Brain pericyte (primary cell): ENCODE data around the gene MYL3.
"Not testable (repeated sequence)": the region's sequence is repeated elsewhere in the genome, so short reads cannot be mapped to it uniquely, and the experiment has no call there.

ENCODE experiments used
- DNase-seq: peaks from one replicate; pipeline ENCODE4 v3.0.0-alpha.2; 2012; ENCODE audit warnings: low read depth, low spot score

Gene MYL3

GRCh38 chr3:46830801-46831200 lies 32.4 kb downstream of the MYL3 start:
- DNase-seq = no peak

- DNase-seq = no peak
Measured at GRCh38 chr3:46829699-46830208, 33.5 kb downstream of the MYL3 start.

- no peak for DNase-seq
Measured at GRCh38 chr3:46825450-46825849, 37.8 kb downstream of the MYL3 start.

DNA sequence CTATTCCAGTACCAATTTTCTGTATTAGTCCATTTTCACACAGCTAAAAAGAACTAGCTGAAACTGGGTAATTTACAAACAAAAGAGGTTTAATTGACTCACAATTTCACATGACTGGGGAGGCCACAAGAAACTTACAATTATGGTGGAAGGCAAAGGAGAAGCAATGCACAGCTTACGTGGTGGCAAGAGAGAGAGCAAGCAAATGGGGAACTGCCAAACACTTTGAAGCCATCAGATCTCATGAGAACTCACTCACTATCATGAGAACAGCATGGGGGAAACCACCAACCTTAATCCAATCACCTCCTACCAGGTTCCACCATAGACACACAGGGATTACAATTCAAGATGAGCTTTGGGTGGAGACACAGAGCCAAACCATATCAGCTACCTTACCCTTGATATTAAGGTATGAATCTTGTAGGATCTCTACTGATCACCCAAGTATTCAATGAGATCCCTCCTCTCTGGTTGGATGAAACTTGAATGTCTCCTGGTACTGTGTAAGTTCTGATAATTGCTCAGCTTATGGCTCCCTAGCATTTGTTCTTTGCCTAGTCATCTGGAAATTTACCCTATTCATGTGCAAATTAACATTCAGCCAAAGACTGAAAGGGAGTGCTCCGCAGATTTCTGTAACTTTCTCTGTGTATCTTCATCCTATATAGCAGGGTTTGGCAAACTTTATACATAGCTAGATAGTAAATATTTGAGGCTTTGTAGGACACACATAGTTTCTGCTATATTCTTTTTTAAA lies 38.9 kb downstream of the MYL3 start:
- DNase-seq = no peak

DNA sequence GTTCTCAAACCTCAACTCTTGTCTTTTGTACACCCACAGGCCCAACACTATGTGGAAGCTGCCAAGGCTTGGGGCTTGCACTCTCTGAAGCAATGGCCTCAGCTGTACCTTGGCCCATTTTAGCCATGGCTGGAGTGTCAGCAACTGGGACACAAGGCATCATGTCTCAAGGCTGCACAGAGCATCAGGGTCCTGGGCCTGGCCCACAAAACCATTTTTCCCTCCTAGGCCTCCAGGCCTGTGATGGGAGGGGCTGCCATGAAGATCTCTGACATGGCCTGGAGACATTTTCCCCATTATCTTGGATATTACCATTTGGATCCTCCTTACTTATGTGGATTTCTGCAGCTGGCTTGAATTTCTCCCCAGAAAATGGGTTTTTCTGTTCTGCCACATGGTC lies 39.9 kb downstream of the MYL3 start:
- DNase-seq = not testable (repeated sequence)

- DNase-seq = no peak
Measured at GRCh38 chr3:46821553-46821952, 41.7 kb downstream of the MYL3 start.

GRCh38 chr3:46820852-46821251 lies 42.4 kb downstream of the MYL3 start:
- no peak for DNase-seq

DNA sequence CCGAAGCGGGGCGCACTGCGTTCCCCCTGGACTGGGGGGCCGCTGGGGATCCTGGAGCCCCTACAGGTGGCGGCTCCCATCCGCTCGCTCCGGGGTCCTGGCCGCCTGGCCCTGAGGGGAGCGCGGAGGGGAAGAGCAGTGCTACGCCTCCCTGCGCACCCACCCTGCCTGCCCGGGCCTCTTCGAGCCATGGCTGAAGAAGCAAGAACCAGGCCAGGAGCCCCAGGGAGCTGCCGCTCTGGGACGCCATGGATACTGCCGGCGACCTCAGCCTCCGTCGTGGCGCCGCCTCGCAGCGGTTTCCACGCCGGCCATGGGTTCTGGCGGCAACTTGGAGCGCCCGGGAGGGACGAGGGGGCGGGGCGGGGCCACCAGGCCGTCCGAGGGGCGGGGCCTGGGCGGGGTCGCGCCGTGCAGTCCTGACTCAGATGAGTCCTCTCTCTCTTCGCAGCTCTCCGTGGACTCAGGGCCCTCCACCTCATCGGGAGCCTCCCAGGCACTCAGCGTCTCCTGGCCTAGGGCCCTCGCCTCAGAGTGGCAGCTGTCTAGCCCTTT lies 50.9 kb downstream of the MYL3 start:
- DNase-seq = no peak

DNA sequence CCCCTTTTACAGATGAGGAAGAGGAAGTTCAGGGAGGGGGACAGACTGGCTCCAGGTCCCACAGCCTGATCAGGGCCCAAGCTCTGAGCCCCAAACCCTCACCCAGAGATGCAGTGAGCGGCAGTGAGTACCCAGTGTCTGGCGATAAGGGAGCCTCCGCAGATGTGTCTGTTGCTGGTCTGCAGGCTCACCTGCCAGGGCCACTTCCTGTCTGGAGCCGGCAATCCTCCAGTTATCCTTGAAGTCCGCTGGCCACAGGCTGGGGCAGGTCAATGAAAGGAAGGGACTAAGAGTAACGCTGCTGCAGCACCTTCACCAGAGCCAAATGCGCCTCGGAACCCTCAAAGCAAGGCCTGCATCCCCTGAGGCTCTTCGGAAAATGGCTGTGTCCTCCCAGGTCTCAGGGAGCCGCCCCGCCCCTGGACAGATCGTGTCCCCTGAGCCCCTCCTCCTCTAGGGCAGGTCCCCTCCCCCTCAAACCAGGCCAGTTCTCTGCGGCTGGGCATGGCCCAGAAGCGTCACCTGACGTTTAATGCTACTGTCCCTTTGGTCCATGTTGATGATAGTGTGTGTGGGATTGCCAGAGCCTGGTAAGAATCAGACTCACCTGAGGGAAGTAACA lies 51.5 kb downstream of the MYL3 start:
- DNase-seq = no peak

DNA sequence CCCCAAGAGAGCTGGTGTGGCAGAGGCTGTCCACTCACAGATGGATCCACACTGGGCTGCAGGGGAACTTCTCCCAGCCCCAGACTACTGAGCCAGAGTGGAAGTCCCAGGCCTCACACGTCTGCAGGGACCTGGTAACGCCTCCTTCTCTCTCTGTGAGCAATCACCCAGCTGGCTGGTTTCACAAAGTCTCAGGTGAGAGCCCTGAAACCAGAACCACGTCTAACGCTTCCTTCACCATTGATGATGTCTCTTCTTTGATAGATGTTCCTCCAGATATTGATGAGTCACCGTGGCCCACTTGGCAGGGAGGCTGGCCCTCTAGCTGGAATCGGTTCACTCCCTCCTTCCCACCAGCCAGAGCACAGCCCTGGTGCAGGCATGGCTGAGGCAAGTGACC lies 54.5 kb downstream of the MYL3 start:
- not testable (repeated sequence) for DNase-seq
